HL-60 (cell line): ENCODE data around the gene GGTA1.

Experiments used
- CTCF ChIP-seq: IDR thresholded peaks from one replicate; pipeline ENCODE4 v1.5.1; 2011; ENCODE audit warnings: low read length, control low read depth, inconsistent platforms; ENCODE audit not compliant: insufficient read depth
- REST ChIP-seq: IDR thresholded peaks from 2 replicates; pipeline ENCODE4 v1.6.1; 2012; ENCODE audit warnings: low read depth; ENCODE audit not compliant: insufficient replicate concordance

GRCh38 chr9:121473229-121473628 is 26.4 kb downstream of the GGTA1 start:
- TF ChIP-seq CTCF (no peak), REST (no peak)
